ENCODE measurements around the gene DERL2. TPM values are rescaled to one million over a fixed set of nuclear protein-coding genes. Genes with fewer than 3 reads are reported as not detected.

The DERL2 gene
- 55.1 TPM for total RNA-seq

DNA sequence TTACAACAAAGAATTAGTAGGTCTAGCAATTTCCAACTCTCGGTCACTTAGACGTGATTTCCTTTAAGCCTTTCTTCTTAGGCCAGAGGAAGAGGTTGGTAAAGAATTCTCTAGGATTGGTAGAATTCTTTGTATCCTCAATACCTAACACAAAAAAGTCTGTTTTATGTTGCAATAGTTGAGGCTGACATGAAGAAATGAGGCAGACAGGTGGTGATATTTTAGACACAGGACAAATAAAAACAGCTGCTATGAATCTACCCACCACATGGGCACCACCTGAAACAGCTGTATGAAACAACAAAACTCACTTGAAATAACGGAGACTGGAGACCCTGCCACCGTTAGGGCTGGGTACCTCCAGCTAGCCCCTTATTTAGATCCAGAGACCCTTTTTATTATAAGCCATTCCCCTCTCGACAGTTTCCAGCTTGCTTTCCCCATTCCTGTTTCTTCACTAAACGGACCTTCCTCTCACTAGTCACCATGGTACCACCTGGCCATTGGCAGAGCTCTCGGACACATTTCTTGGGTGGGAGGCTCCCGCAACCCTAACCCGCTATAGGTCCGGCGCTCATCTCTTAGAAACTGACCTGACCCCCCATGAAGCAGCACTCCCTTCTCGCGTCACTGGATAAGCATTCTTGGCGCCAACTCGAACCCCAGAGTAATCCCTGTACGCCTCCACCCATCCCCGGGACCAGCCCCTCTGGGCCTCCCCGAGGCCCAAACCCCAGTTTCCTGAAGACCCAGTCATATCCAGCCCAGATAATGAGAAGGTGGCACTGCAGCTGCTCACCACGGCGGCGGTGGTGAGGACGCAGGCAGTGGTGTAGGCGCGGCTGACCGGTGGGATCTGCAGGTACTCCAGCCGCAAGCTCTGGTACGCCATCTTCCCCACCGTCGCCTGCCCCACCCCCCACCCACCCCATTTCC, at the start of gene DERL2:
Gene DERL2, minus strand, starts transcription at position 909 of the 936 bp plus-strand sequence. Its CDS starts 17 bp downstream, at position 892.
- intact Hi-C loops (cut with DNase I): no loop called here
- ATAC-seq: peak; percentile 6

DNA sequence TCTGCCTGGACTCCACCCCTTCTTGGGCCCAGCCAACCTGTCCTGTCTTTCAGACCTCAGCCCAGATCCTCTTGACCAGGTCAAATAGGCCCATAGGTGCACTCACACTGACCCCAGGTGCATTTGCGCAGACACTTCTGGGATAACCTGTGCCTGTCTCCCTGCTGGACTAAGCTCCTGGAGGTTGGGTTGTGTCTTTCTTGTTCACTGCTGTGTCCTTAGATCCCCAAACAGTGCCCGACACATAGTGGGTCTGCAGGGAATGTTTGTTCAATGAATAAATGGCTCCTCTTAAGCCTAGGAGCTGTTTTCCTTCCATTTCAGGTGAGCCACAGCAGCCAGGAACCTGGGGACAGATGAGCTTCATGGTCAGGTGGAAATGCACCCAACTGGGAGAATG, 49.5 kb upstream of the DERL2 start:
- ATAC-seq (peak; percentile 16), DNase-seq (ENCODE audit: low spot score) (no peak)
- intact Hi-C loops (cut with DNase I): no loop called here

More for the DNA sequence above, at the start of gene DERL2:
- DNase-seq (ENCODE audit: low spot score): no peak

DNA sequence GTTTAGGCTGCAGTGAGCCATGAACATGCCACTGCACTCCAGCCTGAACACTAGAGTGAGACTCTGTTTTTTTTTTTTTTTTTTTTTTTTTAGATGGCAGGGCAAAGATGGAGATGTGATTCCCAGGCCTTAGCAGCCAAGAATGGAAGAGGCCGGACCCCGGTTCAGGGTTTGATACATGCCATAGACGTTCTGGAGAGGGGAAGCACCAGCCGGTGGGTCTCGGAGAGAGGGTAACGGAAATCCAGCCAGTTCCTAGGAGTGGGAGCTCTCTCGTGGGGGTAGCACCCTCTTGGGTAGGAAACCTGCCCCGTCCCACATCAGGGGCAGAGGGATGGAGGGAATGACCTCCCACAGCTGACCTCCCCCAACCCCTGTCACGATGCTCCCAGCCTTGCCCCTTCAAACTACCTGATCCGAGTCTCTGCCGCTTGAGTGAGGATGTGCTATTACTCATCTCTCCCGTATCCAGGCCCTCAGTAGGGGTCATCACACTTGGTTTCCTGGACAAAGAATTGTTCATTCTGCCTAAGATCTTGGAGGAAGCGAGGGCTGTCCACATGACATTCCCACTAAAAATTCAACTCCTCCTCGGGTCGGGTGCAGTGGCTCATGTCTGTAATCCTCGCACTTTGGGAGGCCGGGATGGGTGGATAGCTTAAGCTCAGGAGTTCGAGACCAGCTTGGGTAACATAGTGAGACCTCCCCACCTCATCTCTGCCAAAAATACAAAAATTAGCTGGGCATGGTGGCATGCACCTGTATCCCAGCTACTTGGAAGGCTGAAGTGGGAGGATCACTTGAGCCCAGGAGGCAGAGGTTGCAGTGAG, 47.7 kb upstream of the DERL2 start:
- intact Hi-C loops (cut with DNase I): no loop called here
- DNase-seq (ENCODE audit: low spot score): peak; percentile 27
- no peak for ATAC-seq

DNA sequence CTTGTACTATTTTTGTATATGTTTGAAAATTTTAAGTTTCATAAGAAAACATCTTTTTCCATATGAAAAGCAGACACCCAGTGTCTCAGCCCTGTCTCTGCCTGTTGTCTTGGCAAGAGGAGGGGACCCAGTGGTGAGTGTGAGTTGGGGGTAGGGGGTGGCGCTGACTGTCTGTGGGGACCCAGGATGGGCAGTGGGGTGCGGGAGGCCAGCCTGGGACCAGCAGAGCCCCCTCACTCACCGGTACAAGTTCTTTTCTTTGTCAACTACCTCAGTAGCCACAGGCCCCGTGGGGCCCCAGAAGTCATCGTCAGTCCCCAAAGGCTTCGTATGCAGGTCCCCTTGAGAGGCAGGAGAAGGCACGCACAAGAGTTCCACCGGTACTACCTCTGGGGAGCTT, 46.6 kb upstream of the DERL2 start:
- intact Hi-C loops (cut with DNase I): no loop called here
- DNase-seq (ENCODE audit: low spot score): peak; percentile 47

DNA sequence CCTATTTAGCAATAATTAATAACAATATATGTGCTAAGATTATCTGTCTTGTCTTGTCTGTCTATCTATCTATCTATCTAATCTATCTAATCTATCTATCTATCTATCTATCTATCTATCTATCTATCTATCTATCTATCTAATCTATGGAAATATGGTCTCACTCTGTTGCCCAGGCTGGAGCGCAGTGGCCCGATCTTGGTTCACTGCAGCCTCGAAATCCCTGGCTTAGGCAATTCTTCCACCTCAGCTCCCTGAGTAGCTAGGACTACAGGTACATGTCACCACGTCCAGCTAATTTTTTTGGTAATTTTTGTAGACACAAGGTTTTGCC, 45.1 kb upstream of the DERL2 start:
- intact Hi-C loops (cut with DNase I): no loop called here
- peak; percentile 1 for DNase-seq (ENCODE audit: low spot score)

More for the DNA sequence above, 46.6 kb upstream of the DERL2 start:
- no peak for ATAC-seq

DNA sequence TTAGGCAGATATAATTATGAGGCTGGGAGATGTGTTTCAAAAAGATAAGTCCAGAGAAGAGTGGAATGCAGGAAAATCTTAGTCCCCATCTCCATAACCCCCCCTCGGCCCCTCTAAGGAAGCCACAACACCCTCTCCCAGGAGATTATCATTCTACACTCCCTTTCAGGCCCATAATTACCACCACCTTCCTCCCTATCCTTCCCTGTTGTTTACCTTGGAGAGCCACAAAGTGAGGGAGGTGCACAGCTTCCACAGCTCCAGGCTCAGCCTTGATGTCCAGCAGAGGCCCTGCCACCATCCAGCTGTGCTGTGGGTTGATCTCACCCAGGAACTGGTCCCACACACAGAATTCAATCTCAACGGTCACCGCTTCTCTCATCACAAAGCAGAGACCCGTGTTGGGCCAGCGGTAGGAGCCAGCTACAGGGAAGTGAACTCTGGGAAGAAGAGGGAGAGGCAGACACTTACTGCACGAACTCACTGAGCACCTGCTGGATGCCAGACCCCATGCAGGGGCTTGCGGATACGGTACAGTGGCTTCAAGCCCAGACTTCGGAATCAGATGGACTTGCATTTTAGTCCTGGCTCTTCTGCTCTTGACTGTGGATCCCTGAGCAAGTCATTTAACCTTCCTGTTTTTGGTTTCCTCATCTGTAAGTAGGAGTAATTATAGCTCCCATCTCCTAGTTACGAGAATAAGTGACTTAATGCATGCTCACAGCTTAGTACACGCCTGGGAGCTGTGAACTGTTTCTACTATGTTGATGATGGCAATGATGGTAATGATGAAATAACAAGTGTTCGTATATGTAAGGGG, 44.5 kb upstream of the DERL2 start:
- no peak for ATAC-seq
- intact Hi-C loops (cut with DNase I): no loop called here
- DNase-seq (ENCODE audit: low spot score): peak; percentile 39

More for the DNA sequence above, 45.1 kb upstream of the DERL2 start:
- no peak for ATAC-seq

DNA sequence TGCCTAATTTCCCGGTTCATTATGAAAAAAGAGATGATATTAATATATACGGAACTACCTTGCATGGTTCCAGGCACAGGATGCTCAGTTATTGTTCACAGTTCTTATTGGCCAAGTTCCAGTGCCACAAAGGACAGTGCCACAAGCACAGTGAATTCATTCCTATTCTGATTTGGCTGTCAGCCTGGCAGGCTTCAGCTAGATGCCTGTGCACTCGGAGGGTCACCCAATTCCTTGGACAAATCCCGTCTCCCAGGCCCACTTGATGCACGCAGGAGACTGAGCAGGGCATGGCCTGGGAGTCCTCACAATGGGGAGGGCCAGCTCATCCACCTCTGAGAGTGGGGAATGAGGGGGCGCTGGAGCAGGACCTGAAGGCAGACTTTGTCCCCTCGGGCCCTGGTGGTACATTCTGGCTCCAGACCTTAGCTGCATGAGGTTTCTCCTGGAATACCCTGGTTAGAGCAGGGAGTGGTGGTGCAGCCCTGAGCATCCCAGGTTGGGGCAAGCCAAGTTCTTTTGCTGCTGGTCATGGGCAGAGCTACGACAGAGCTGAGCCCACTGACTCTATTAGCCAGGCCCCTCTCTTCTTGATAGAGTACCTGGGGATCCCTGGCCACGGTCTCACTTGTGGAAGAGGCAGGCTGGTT, 41.7 kb upstream of the DERL2 start:
- intact Hi-C loops (cut with DNase I): no loop called here
- ATAC-seq (no peak), DNase-seq (ENCODE audit: low spot score) (peak; percentile 42)

DNA sequence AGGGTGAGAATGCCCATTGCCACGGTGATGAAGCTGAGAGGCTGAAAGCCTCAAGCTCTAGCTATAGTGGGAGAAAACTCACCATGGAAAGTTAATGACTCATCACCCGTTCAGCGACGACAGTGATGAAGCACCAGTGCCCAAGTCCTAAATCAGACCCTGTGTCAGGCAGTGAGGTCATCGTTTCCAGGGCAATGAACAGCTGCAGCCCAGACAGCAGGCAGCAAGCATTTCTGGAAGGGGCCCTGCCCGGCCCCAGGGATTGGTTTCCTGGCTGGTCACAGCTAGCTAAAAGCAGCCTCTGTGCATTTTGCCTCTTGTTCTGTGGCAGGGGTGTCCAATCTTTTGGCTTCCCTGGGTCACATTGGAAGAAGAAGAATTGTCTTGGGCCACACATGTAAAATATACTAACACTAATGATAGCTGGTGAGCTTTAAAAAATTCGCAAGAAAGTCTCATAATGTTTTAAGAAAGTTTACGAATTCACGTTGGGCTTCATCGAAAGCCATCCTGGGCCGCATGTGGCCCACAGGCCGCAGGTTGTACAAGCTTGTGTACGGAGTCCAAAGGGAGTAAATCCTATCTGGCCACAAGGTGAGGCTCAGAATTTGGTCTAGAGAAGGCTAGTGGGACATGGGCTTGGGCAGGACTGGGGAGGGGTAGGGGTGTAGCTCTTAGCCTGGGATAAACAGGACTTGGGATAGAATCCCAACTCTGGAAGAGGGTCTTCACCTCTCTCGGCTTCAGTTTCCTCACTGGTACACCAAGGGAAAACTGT, 41.0 kb upstream of the DERL2 start:
- peak; percentile 4 for DNase-seq (ENCODE audit: low spot score)

DNA sequence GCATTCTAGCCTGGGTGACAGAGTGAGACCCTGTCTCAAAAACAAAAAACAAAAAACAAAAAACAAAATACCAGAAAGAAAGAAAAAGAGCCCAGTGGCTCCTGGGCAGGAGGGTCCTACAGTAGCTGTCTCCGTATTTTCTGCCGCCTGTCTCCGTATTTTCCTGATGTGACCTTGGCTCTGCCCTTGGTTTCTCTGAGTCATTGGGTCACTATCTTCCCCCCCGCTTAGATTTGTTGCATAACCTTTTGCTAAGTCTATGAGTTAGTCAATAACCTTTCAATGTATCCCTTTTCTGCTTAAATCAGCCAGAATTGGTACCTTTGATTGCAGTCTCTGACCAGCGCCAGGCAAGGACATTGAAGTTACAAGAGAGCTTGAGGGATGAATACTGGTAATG, 37.3 kb upstream of the DERL2 start:
- intact Hi-C loops (cut with DNase I): no loop called here
- DNase-seq (ENCODE audit: low spot score) (no peak), ATAC-seq (no peak)

More for the DNA sequence above, 41.0 kb upstream of the DERL2 start:
- intact Hi-C loops (cut with DNase I): no loop called here
- peak; percentile 30 for ATAC-seq

DNA sequence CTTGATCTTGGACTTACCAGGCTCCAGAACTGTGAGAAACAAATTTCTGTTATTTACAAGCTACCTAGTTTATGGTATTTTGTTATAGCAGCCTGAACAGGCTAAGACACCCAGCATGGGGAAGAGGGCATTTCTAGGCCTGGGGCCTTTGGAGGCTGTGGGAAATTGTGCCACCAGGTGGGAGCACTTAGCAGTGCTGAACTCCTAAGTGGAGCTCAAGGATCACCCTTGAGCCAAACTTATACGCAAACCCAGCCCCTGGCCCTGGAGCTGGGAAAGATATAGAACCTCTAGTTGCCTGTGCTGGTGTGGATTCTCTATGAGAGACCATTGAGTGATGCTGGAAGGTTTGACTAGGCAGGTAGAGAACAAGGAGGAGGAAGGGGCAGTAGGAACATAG, 36.5 kb upstream of the DERL2 start:
- ATAC-seq (no peak), DNase-seq (ENCODE audit: low spot score) (no peak)
- intact Hi-C loops (cut with DNase I): no loop called here

DNA sequence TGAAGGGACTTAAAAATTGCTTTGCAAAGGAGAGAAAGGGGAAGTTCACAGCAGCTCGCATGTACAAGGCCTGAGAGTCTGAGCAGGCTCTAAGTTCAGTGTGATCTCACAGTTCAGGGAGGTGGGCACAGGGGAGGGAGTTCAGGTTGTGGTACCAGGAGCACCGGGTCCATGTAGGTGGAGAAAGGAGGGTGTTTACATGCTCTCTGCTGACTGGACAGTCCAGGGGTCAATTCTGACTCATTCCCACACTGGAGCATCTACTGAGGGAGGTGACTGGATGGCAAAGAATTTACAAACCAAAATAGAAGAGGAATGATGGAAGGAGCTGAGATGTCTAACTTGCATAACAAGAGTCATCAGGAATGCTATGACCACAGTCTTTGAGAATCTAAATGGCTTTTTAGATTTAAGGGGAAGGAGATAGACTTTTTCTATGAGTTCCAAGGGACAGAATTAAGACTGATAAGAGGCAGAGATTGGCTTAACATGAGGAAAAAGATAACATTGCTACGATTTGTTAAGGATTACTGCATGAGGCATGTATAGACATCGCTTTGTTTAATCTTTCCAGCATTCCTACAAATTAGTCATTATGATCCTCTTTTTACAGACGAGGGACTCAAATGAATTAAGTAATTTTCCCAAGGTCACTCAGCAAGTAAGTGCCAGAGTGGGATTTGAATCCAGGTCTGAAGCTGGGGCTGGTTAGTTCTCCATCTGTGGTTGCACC, 30.2 kb upstream of the DERL2 start:
- no peak for DNase-seq (ENCODE audit: low spot score)
- no peak for ATAC-seq
- intact Hi-C loops (cut with DNase I): no loop called here

DNA sequence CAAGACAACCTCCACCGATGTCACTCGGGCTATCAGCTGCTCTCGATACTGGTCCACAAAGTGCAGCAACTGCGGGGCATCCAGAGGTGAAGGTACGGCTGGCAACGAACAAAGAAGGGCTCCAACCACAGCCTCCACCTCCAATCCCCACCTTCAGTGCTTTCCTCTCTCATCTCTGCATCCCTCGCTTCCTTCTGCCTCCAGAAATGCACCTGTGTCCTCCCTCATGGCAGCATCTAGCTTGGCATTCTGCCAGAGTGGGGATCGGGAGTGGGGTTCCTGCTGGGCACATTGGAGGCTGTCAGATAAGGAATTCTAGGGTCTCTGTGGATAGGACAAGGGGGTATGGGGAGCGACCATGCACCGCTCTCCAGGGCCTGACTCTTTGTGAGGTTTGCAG, 29.0 kb upstream of the DERL2 start:
- no peak for ATAC-seq
- intact Hi-C loops (cut with DNase I): no loop called here
- peak; percentile 26 for DNase-seq (ENCODE audit: low spot score)

DNA sequence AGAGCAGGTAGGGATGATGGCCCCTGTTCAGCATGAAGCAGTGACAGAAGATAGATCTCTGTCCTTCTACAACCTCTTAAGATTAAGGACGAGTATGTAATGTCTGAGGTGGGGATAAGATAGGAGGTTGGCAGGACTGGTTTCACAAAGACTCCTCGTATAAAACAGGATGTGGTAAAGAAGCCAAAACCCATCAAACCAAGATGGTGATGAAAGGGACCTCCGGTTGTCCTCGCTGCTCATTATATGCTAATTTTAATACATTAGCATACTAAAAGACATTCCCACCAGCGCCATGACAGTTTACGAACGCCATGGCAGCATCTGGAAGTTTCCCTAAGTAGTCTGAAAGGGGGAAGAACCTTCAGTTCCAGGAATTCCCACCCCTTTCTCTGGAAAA, 27.6 kb upstream of the DERL2 start:
- no peak for ATAC-seq
- intact Hi-C loops (cut with DNase I): no loop called here
- peak; percentile 9 for DNase-seq (ENCODE audit: low spot score)

DNA sequence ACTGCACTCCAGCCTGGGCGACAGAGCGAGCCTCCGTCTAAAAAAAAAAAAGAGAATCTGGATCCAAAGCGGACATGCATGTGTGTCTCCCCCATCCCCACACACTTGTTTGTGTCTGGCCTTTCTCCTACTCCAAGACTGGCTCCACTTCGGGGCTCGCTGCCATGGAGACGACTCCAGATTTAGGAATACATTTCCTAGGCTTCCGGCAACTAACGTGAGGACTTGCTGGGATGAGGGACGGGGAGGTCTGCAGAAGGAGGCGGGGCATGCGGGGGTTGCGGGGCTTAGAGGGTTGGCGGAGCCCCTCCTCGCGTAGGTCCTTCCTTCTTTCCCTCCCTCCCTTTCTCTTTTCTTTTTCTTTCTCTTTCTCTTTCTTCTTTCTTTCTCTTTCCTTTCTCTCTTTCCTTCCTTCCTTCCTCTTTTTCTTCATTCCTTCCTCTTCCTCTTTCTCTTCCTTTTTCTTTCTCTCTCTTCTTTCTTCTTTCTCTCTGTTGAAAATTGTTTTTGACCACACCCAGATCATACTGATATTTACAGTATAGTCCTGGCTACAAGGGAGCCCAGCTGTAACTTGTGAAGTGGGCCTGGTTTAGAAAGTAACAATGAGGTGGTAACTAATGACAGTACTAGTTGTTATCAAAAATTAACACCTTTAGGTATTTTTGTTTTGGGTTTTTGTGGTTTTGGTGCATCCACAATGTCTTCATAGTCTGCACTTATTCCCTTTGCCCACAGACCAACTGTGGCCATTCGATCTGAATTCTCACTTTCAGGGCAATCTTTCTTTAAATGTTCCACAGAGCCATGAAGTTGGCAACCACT, 25.6 kb upstream of the DERL2 start:
- DNase-seq (ENCODE audit: low spot score): peak; percentile 30

DNA sequence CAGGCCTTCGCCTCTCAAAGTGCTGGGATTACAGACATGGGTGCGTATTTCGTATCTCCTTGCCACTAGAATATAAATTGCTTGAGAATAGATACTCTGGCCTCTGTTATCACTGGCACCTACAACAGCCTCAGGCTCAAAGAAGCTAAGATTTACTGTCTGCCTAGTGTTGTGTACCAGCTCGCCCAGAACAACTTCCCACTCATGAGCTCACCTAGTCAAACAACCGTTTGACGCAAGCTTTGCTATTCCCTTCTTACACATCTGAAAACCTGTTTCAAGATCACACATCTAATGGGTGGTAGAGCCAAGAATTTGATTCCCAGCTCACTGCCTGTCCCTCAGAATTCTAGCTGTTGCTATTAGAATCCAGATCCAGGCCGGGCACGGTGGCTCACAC, 24.8 kb upstream of the DERL2 start:
- ATAC-seq (no peak), DNase-seq (ENCODE audit: low spot score) (no peak)
- intact Hi-C loops (cut with DNase I): no loop called here

More for the DNA sequence above, 25.6 kb upstream of the DERL2 start:
- intact Hi-C loops (cut with DNase I): no loop called here
- no peak for ATAC-seq

DNA sequence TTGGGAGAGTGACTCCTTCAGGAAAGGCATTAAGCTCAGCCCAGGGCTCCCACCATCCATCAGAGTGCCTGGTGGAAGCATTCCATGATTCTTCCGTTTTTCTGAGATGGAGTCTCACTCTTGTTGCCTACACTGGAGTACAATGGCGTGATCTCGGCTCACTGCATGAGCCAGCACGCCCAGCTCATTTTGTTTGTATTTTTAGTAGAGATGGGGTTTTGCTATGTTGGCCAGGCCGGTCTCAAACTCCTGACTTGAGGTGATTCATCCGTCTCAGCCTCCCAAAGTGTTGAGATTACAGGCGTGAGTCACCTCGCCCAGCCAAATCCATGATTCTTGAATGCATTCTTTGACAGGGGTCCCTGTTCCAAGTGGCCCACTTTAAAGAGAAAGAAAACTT, 23.5 kb upstream of the DERL2 start:
- ATAC-seq (no peak), DNase-seq (ENCODE audit: low spot score) (peak; percentile 13)
- intact Hi-C loops (cut with DNase I): no loop called here

Measured in sciatic nerve (tissue), 2 donors.